ENCODE measurements around the gene KCNQ1.

The KCNQ1 gene

DNA sequence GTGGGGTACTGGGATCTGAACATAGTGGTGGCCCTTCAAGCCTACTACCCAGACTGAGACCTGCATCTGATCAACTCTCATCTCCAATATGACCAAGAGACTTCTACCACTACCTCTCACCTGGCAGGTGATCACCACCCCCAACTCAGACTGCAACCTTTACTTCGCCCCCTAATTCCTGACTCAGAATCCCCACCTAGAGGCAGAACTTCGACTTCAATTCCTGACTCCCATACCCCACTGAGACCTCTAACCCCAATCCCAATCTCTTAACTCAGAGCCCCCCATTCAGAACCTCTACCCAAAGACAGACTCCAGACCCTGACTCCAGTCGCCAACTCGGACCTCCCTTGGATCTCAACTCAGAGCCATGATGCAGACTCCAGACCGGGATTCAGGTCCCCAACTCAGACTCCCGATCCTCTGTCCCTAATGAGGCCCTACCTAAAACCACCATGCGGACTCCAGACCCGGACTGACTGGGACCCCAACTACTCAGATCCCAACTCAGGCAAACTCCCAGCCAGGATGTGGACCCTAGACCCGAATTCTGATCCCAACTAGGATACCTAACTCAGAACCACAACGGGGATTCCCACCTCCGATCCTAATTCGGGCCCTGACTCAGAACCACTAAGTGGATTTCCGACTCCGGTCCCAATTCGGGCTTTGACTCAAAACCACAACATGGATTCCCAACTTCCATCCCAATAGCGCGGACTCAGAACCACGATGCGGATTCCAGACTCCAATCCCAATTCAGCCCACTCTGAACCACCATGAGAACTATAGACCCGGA, 253.8 kb downstream of the KCNQ1 start:
- H3K27me3 Mint-ChIP-seq, result no peaks in the 10 kb centered on the region
- peak overlapping the region; percentile 82 for H3K4me3 Mint-ChIP-seq
- H3K9me3 Mint-ChIP-seq, result no peaks in the 10 kb centered on the region
- H3K36me3 Mint-ChIP-seq (ENCODE audit: low read depth), result peaks cover 5% of the 10 kb centered on the region
- peak overlapping the region; percentile 1 for H3K27ac Mint-ChIP-seq
- peaks cover 17% of the 10 kb centered on the region for H3K4me1 Mint-ChIP-seq (ENCODE audit: low read depth)

DNA sequence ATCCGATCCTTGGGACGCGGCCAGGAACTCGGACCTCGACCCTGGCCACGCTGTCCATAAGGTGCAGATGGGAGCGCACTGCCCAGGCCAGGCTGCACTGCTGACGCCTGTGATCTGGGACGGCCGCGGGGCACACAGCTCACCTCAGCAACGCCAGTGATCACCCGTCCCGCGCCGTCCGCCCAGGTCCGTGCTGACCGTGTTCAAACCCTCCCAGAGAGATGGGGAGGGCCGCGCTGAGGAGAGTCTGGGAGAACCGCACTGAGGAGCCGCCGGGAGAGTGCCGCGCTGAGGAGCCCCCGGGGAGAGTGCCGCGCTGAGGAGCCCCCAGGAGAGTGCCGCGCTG, 254.3 kb downstream of the KCNQ1 start:
- H3K4me3 Mint-ChIP-seq, result peak overlapping the region; percentile 82
- H3K27ac Mint-ChIP-seq, result peak overlapping the region; percentile 49
- peaks cover 5% of the 10 kb centered on the region for H3K36me3 Mint-ChIP-seq (ENCODE audit: low read depth)
- H3K27me3 Mint-ChIP-seq, result no peaks in the 10 kb centered on the region
- H3K4me1 Mint-ChIP-seq (ENCODE audit: low read depth), result peaks cover 16% of the 10 kb centered on the region
- H3K9me3 Mint-ChIP-seq, result no peaks in the 10 kb centered on the region

DNA sequence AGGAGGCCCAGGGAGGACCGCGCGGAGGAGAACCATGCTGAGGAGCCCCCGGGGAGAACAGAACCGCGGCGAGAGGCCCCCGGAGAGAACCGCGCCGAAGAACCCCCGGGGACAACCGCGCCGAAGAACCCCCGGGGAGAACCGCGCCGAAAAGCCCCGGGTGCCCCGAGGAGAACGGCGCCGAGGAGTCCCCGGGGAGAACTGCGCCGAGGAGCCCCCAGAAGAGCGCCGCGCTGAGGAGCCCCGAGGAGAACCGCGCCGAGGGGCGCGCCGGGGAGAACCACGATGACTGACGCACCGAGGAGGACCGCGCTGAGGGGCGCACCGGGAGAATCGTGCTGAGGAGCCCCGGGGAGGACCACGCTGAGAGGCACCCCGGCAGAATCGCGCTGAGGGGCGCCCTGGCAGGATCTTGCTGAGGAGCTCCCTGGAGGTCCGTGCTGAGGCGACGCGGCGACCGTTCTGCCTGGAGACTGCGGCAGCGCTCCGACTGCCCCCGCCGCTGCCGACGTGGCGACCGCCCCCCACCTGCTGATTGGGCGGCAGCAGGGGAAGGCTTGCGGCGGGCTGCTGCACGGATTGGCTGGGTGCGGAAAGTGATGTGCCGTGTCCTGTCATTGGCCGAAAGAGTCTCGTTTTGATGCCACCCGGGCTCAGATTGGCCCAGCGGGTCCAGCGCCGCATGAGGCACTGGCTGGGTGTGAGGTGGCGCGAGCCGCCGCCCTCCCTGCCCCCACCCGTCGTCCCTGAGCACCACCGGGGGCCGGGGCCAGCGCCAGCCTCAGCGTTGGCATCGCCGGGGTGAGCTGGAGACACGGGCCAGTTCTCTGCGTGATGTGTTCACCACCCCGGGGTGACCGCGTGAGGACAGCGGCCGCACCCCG, 255.0 kb downstream of the KCNQ1 start, which contains the start of gene KCNQ1OT1:
Gene KCNQ1OT1, minus strand, starts transcription at position 464 of the 884 bp plus-strand sequence.
- Mint-ChIP-seq H3K27ac (peak within 1 kb of the TSS; percentile 49), H3K4me1 (ENCODE audit: low read depth) (peaks cover 10% of the 10 kb centered on the region), H3K4me3 (peak within 1 kb of the TSS; percentile 82)

DNA sequence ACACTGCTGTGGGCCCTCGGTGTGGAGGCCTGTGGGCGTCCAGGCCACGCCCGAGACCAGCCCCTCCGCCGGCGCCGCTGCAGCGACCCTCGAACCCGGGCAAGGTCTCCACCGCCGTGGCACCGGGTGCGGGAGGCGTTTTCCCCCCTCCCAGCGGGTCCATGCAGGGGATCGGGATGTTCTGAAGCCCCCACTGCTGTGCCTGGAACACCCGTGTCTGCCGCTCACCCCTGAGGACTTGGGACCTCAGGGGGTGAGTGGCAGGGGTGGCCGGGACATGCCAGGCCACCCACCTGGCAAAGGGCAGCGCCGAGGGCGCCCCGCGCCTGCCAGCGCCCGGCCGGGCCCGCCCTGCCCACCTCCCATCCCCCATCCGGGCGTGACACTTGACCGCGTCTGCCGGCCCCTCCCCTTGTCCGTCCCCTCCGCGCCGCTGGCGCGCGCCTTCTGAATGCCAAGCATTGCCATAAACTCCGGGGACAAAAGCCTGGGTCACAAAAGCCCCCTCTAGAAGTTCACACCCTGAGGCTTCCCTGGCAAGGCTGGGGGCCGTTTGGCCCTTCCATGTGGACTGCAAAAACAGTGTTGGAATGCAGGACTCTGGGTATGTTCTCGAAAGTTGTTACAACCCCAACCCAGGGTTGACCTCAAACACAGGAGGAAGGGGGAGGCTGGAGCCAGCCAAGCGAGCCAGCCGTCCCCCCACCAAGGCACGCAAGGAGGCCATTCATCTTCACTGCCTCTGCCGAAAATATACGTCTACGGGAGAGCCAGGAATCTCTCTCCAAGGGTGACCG, 255.8 kb downstream of the KCNQ1 start:
- Mint-ChIP-seq H3K36me3 (ENCODE audit: low read depth) (peaks cover 5% of the 10 kb centered on the region), H3K4me3 (peak overlapping the region; percentile 82), H3K27me3 (no peaks in the 10 kb centered on the region), H3K4me1 (ENCODE audit: low read depth) (peaks cover 9% of the 10 kb centered on the region), H3K9me3 (no peaks in the 10 kb centered on the region), H3K27ac (peak overlapping the region; percentile 21)

More for the DNA sequence above, 255.0 kb downstream of the KCNQ1 start, which contains the start of gene KCNQ1OT1:
- Mint-ChIP-seq H3K27me3 (no peaks in the 10 kb centered on the region), H3K36me3 (ENCODE audit: low read depth) (peaks cover 5% of the 10 kb centered on the region), H3K9me3 (no peaks in the 10 kb centered on the region)

GRCh38 chr11:2701230-2701629, 256.4 kb downstream of the KCNQ1 start:
- H3K9me3 Mint-ChIP-seq, result no peaks in the 10 kb centered on the region
- peaks cover 5% of the 10 kb centered on the region for H3K36me3 Mint-ChIP-seq (ENCODE audit: low read depth)
- peaks cover 9% of the 10 kb centered on the region for H3K4me1 Mint-ChIP-seq (ENCODE audit: low read depth)
- H3K27me3 Mint-ChIP-seq, result no peaks in the 10 kb centered on the region
- H3K27ac Mint-ChIP-seq, result no peak overlapping the region
- peak overlapping the region; percentile 65 for H3K4me3 Mint-ChIP-seq

- H3K9me3 Mint-ChIP-seq, result no peaks in the 10 kb centered on the region
- H3K4me3 Mint-ChIP-seq, result peak overlapping the region; percentile 31
- no peak overlapping the region for H3K27ac Mint-ChIP-seq
- H3K4me1 Mint-ChIP-seq (ENCODE audit: low read depth), result peaks cover 9% of the 10 kb centered on the region
- H3K27me3 Mint-ChIP-seq, result no peaks in the 10 kb centered on the region
- no peaks in the 10 kb centered on the region for H3K36me3 Mint-ChIP-seq (ENCODE audit: low read depth)
These were observed 257.2 kb downstream of the KCNQ1 start for GRCh38 chr11:2701898-2702434.

DNA sequence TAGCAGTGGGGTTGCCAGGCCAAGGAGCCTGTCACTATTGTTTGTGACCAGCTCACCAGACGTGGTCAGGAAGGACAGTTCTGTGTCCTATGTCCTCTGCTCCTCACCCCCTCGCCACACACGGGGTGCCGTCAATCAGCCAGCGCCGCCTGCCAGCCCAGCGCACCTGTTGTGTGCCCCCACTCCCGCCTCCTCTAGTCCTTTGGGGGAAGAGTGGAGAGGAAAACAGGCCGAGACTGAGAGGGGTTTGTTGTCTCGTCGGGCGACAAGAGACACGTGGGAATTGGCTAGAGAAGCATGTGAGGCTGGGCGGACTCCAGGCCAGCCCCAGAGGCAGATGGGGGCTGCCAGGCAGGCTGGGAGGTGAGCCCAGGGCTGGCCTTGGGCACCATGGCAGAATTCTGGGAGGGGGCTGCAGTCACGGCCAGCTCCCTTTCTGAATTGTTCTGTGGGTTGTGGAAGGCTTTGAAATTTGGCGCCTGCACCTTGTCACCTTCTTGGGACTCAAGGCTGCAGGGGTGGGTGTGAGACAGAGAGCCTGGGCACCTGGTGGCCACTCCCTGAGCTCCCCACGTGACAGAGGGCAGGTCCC, 258.1 kb downstream of the KCNQ1 start:
- no peaks in the 10 kb centered on the region for H3K36me3 Mint-ChIP-seq (ENCODE audit: low read depth)
- no peak overlapping the region for H3K4me3 Mint-ChIP-seq
- H3K9me3 Mint-ChIP-seq, result no peaks in the 10 kb centered on the region
- no peak overlapping the region for H3K27ac Mint-ChIP-seq
- no peaks in the 10 kb centered on the region for H3K27me3 Mint-ChIP-seq
- H3K4me1 Mint-ChIP-seq (ENCODE audit: low read depth), result peaks cover 9% of the 10 kb centered on the region

- no peaks in the 10 kb centered on the region for H3K36me3 Mint-ChIP-seq (ENCODE audit: low read depth)
- H3K4me3 Mint-ChIP-seq, result no peak overlapping the region
- H3K4me1 Mint-ChIP-seq (ENCODE audit: low read depth), result peaks cover 6% of the 10 kb centered on the region
- H3K27ac Mint-ChIP-seq, result no peak overlapping the region
- H3K27me3 Mint-ChIP-seq, result no peaks in the 10 kb centered on the region
- no peaks in the 10 kb centered on the region for H3K9me3 Mint-ChIP-seq
These were observed 258.7 kb downstream of the KCNQ1 start for GRCh38 chr11:2703363-2704141.

GRCh38 chr11:2704356-2704755, 259.5 kb downstream of the KCNQ1 start:
- Mint-ChIP-seq H3K4me1 (ENCODE audit: low read depth) (no peaks in the 10 kb centered on the region), H3K9me3 (no peaks in the 10 kb centered on the region), H3K27me3 (no peaks in the 10 kb centered on the region), H3K36me3 (ENCODE audit: low read depth) (no peaks in the 10 kb centered on the region), H3K4me3 (no peak overlapping the region), H3K27ac (no peak overlapping the region)

DNA sequence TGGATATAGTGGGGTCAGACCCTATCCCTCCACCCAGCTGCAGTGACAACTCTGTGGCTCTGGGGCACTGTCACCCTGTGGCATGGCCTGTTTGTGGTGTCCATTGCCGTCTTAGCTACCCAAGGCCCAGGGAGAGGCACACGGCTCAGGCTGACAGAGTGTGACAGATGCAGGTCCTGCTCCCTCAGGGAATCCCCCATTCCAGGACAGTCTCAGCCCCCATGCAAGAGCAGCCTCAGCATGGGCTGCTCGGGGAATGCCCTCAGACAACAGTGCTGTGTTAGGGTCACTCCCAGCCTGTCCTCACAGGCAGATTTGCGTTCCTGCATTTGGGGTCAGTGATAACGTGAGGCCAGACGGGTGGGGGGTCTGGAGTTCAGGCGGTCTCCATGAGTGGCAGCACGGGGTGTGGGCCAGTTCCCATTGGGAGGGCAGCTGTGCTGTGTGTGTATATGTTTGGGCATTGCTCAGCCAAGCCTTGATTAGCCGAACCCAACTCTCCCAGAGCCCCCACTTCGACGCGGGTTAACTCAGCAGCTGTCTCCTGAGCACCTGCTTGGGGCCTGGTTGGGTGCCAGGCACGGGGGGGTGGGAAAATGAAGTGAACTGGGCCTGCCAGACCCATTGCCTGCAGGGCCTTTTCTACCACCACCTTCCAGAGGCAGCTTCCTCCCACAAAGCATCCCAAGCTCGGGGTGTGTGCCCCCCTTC, 260.2 kb downstream of the KCNQ1 start:
- no peaks in the 10 kb centered on the region for H3K27me3 Mint-ChIP-seq

DNA sequence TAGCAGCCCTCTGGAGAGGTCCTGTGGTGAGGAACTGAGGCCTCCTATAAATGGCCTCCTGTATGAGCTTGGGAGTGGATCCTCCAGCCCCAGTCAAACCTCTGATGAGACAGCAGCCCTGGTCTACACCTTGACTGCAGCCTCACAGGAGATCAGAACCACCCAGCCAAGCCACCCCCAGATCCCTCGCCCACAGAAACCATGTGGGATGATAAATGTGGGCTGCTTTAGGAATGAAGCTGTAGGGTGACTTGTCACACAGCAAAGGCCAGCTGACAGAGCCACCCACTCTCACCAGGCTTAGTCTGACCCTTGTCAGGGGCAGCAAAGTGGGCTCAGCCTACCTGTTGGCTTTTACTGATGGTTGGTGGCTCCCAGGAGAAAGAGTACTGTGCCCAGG, 261.5 kb downstream of the KCNQ1 start:
- H3K9me3 Mint-ChIP-seq, result no peaks in the 10 kb centered on the region
- no peaks in the 10 kb centered on the region for H3K36me3 Mint-ChIP-seq (ENCODE audit: low read depth)
- no peaks in the 10 kb centered on the region for H3K4me1 Mint-ChIP-seq (ENCODE audit: low read depth)
- H3K4me3 Mint-ChIP-seq, result no peak overlapping the region
- H3K27me3 Mint-ChIP-seq, result no peaks in the 10 kb centered on the region
- H3K27ac Mint-ChIP-seq, result no peak overlapping the region

More for the DNA sequence above, 260.2 kb downstream of the KCNQ1 start:
- Mint-ChIP-seq H3K9me3 (no peaks in the 10 kb centered on the region), H3K36me3 (ENCODE audit: low read depth) (no peaks in the 10 kb centered on the region), H3K27ac (no peak overlapping the region), H3K4me1 (ENCODE audit: low read depth) (no peaks in the 10 kb centered on the region), H3K4me3 (no peak overlapping the region)

DNA sequence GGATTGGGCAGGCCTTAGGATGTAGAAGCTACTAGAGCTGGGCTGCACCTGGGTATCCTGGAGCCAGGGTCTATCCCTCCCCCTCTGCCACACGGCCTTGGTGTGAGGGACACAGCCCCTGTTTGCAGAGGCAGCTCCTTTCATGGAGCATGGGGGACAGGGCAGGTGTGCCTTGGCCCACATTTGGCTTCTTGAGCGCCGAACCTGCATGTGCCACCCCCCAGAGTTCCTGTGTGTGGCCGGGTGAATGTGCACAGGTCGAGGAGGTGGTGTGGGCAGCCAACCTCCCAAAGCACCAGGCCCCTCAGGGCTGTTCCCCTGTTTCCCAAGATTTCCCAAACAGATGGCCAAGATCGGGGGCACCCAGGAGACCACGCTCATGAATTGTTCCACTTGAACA, 262.9 kb downstream of the KCNQ1 start:
- Mint-ChIP-seq H3K27me3 (no peaks in the 10 kb centered on the region), H3K4me1 (ENCODE audit: low read depth) (no peaks in the 10 kb centered on the region), H3K36me3 (ENCODE audit: low read depth) (no peaks in the 10 kb centered on the region), H3K4me3 (no peak overlapping the region), H3K9me3 (no peaks in the 10 kb centered on the region), H3K27ac (no peak overlapping the region)

DNA sequence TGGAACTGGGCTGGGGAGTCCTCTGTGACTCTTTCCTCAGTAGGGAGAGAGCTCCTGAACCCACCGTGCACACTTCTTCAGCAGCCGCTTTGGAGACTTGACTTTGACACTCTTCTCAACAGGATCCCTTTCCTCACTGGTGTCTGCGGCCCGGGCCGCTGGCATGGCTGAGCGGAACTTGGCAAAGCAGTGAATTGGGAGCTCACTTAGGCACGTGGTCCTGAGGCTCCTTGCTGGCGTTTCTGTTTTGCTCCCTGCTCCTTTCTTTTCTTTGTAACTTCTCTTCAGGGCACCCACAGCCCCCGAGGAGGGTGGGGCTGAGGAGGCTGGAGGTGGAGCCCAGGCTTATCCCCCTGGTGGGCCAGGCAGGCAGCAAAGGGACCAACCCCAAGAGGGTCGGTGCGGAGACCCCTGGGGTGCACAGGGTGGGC, 263.4 kb downstream of the KCNQ1 start:
- no peaks in the 10 kb centered on the region for H3K9me3 Mint-ChIP-seq
- no peak overlapping the region for H3K4me3 Mint-ChIP-seq
- H3K27me3 Mint-ChIP-seq, result no peaks in the 10 kb centered on the region
- H3K36me3 Mint-ChIP-seq (ENCODE audit: low read depth), result no peaks in the 10 kb centered on the region
- no peaks in the 10 kb centered on the region for H3K4me1 Mint-ChIP-seq (ENCODE audit: low read depth)
- no peak overlapping the region for H3K27ac Mint-ChIP-seq

Measured in stimulated activated naive CD8-positive, alpha-beta T cell treated with anti-CD3 and anti-CD28 coated beads, Interleukin-15, Interleukin-2, amounts not matched to agents 100 ng/mL and 50 ng/mL, for 24 hours (primary cell).